Mammary epithelial cell (primary cell): ENCODE measurements around the gene ZNF165.

Experiments used
- EZH2 ChIP-seq: IDR thresholded peaks from 2 replicates; pipeline ENCODE4 v1.6.1; 2012; ENCODE audit warnings: low read length, inconsistent platforms, borderline replicate concordance
- TF ChIP-seq, protein P1 (sequence below), 2 donors: IDR thresholded peaks in 1 of 2; conservative IDR thresholded peaks in 1 of 2; 2 replicates each; pipeline ENCODE4 v1.5.1; 2011 to 2012; ENCODE audit warnings: inconsistent platforms in 2 of 2, low read length in 2 of 2, mild to moderate bottlenecking in 2 of 2, control low read depth in 1 of 2, low read depth in 1 of 2; ENCODE audit not compliant: insufficient read depth in 1 of 2; ENCODE audit errors: extremely low read depth in 1 of 2

DNA sequence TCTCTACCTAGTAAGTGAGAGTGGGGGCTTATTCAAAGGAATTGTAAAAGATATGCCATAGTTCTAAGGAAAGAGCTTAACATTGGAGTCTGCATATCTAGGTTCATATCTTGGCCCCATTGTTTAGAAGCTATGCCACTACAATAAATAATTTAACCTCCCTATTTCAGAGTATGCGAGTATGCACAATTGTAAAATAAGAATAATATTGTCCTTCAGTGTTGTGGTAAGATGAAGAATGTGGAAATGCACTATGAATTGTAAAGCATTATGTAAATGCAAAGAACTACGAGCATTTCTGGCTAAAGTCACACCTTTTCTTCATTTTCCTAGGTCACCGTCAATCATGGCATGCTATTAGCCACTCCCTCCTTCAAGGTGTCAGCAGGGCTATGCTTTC lies 16.1 kb upstream of the ZNF165 start:
- TF ChIP-seq, protein P1, sequence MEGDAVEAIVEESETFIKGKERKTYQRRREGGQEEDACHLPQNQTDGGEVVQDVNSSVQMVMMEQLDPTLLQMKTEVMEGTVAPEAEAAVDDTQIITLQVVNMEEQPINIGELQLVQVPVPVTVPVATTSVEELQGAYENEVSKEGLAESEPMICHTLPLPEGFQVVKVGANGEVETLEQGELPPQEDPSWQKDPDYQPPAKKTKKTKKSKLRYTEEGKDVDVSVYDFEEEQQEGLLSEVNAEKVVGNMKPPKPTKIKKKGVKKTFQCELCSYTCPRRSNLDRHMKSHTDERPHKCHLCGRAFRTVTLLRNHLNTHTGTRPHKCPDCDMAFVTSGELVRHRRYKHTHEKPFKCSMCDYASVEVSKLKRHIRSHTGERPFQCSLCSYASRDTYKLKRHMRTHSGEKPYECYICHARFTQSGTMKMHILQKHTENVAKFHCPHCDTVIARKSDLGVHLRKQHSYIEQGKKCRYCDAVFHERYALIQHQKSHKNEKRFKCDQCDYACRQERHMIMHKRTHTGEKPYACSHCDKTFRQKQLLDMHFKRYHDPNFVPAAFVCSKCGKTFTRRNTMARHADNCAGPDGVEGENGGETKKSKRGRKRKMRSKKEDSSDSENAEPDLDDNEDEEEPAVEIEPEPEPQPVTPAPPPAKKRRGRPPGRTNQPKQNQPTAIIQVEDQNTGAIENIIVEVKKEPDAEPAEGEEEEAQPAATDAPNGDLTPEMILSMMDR (conservative IDR thresholded peaks at IDR 0.05 in 1 of 2, IDR thresholded peaks at IDR 0.05 in 1 of 2; ENCODE audit: extremely low read depth in 1 of 2, insufficient read depth in 1 of 2, low read depth in 1 of 2, low read length in 2 of 2): no peak
- no peak for TF ChIP-seq EZH2
